Skin epidermis (tissue), 12 donors: ENCODE measurements around the gene ZACN.
"Not testable (repeated sequence)": the region's sequence is repeated elsewhere in the genome, so short reads cannot be mapped to it uniquely, and the experiment has no call there.

ENCODE experiments used
- H3K27ac ChIP-seq, 21 experiments: fragments of 200-600 bp; sonication (generic) in 11 of 21; one replicate each; pipeline ENCODE4 v1.5.0; 2020; ENCODE audit warnings: mild to moderate bottlenecking in 3 of 21, inconsistent platforms in 2 of 21, moderate library complexity in 2 of 21
- H3K4me3 ChIP-seq, 7 experiments: fragments of 200-600 bp; sonication (generic) in 2 of 7; one replicate each; pipeline ENCODE4 v1.5.0; 2020; ENCODE audit warnings: inconsistent platforms in 2 of 7, mild to moderate bottlenecking in 2 of 7, moderate library complexity in 1 of 7

The ZACN gene

DNA sequence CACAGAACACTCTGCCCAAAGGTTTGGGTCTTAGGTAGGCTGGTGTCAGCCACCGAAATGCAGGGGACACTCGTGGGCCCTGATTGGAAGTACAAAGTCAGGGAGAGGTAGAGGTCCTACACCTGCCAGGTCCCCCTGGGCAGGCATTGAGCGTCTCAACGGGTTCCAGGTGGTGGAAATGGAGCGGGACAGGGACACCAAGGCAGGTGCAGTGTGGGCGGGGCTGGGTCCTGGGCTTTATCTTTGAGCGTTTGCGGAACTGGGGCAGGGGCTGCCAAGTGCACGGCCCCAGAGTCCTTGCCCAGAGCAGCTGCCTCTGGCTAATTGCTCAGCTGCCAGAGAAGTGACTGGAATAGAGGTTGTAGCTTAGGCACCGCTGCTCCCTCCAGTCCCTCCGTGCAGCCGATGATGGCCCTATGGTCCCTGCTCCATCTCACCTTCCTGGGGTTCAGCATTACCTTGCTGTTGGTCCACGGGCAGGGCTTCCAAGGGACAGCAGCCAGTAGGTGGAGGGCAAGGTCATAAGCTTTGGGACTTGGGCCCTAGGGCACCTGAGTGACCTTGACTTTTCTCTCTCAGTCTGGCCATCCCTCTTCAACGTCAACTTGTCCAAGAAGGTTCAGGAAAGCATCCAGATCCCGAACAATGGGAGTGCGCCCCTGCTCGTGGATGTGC, at the start of gene ZACN:
ZACN (plus strand) TSS at position 323 of the 675 bp plus-strand sequence; CDS start at position 406, 83 bp downstream.
- no peak within 1 kb of the TSS for H3K27ac ChIP-seq
- no peak within 1 kb of the TSS for H3K4me3 ChIP-seq

GRCh38 chr17:76032073-76032779, 46.8 kb upstream of the ZACN start:
- H3K27ac ChIP-seq: no peak overlapping the region

DNA sequence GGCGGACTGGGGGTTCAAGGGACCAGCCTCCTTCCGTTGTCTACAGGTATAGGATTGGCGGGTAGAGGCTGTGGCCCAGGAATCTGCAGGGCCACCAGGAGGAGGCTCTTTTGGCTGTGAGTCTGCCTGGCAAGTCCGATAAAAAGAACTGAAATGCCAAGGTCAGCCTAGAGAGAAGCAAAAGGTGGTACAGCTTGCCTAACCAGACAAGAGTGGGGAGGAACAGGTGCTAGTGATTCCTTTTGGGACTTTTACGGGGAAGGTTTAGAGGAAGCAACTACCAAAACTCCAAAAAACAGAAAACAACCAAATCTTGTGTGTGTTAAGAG, 46.2 kb upstream of the ZACN start:
- no peak overlapping the region for H3K27ac ChIP-seq
- no peak overlapping the region for H3K4me3 ChIP-seq

More at GRCh38 chr17:76032073-76032779, 46.8 kb upstream of the ZACN start:
- H3K4me3 ChIP-seq: no peak overlapping the region

DNA sequence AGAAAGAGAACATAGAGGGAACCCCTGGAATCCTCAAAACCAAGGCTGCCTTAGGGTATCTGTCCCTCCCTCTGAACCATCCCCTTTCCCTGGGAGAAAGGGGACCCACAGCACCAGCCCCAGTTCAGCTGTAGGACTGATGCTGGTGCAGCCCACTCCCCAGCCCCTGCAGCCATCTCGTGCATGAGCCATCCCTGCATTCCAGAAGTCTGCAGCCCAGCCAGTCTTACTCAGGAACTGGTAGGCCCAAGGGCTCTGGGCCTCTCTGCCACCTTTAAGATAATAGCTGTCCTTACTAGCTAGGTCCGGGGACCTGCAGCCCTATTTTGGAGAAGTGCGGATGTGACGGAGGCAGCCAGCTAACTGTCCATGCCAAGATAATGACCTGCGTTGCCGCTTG, 45.8 kb upstream of the ZACN start:
- Histone ChIP-seq H3K4me3 (no peak overlapping the region), H3K27ac (no peak overlapping the region)

DNA sequence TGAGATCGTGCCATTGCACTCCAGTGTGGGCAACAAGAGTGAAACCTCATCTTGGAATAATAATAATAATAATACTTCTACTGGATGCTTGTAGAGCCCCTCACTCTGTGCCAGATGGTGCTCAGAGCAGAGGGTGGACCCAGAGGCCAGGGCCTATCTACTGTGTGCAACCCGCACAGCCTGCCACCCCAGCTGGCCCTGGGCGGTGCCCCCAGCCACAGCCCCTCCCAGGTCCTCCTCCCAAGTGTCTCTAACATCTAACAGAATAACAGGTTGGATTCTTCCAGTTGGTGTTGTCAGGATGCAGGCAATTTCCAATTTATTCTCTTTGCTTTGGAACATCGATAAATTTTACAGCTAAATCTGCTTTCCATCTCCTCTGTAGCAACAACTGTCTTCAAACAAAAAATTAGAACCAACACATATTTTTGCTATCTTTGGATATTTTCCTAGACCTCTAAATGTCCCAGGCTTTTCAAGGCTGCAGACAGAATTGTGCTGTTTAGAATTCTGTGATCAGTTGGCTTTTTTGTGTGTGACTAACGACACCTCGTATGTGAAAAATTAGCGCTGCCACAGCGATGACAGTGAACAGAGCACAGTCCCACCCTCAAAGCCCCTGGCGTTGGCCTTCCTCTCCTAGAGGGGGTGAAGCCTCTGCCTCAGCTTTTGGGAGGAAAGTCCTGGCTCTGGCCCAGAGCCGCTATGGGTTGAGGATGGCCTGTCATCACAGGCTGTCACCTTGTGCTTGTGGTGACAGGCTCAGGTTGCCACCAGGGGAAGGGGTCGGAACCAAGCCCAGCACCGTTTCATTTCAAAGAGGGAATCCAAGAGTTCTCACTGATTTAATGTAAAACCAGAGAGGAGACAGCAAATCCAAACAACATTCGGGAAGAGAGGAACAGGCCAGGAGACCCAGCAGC, 44.3 kb upstream of the ZACN start:
- no peak overlapping the region for H3K4me3 ChIP-seq
- H3K27ac ChIP-seq: no peak overlapping the region

- no peak overlapping the region for H3K27ac ChIP-seq
- H3K4me3 ChIP-seq: no peak overlapping the region
Measured at GRCh38 chr17:76036497-76037261, 42.3 kb upstream of the ZACN start.

GRCh38 chr17:76038050-76038449, 40.9 kb upstream of the ZACN start:
- no peak overlapping the region for H3K27ac ChIP-seq

DNA sequence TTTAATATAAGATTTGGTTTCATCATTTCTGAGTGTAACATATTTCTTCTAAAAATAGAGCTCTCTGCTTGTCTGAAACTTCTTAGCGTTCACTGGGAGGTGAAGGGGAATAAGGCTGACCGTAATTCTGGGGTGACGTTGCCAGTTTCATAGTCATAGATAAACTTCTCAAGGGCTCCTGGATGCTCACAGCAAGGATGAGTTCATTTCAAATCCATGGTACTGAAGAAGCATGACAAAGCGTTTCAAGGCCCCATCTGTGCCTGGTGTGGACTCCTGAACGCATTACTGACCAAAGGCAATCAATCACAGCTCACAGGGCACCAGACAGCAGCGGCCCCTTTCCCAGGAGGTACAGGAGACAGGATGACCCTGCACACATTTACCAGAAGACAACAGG, 39.9 kb upstream of the ZACN start:
- no peak overlapping the region for H3K27ac ChIP-seq
- H3K4me3 ChIP-seq: no peak overlapping the region

More at GRCh38 chr17:76038050-76038449, 40.9 kb upstream of the ZACN start:
- no peak overlapping the region for H3K4me3 ChIP-seq

DNA sequence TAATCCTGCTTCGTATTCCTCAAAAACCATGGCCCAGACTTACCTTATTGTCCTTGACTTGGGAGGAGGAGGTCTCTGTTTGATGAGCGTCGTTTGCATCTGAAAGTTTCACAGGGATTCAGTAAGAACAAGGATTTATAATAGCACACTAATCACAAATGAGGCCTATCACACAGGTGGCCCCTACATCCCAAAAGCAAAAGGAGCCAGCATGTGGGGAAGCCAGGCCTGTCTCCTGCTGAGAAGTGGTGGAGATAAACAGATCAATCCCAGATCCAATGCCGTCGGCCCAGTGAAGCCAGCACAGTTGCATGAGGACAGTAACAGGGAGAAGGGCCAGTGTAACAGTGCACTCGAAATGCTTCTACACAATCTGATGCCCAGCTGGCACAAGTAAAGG, 38.6 kb upstream of the ZACN start:
- Histone ChIP-seq H3K27ac (no peak overlapping the region), H3K4me3 (no peak overlapping the region)

- not testable (repeated sequence) for H3K4me3 ChIP-seq
Measured at GRCh38 chr17:76042868-76043267, 36.1 kb upstream of the ZACN start.

DNA sequence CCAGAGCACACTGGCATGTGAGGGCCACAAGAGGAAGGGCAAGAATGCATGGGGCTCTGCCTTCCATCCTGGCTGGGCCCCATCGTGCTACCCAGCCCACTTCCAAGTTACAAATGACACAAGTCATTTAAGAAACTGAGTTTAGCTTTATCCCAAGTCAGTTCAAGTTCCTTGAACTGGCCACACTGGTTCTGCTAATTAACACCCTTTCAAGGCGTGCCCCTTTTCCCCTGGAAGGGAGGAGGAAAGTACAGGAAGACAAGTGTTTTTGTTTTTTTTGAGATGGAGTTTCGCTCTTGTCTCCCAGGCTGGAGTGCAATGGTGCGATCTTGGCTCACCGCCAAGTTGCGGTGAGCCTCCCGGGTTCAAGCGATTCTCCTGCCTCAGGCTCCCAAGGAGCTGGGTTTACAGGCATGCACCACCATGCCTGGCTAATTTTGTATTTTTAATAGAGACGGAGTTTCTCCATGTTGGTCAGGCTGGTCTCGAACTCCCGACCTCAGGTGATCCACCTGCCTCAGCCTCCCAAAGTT, 34.4 kb upstream of the ZACN start:
- peak overlapping the region in 10 of 21 experiments; percentile 16 to 69 (median 48) for H3K27ac ChIP-seq
- not testable (repeated sequence) for H3K4me3 ChIP-seq

More at GRCh38 chr17:76042868-76043267, 36.1 kb upstream of the ZACN start:
- peak overlapping the region in 1 of 21 experiments; percentile 69 for H3K27ac ChIP-seq

DNA sequence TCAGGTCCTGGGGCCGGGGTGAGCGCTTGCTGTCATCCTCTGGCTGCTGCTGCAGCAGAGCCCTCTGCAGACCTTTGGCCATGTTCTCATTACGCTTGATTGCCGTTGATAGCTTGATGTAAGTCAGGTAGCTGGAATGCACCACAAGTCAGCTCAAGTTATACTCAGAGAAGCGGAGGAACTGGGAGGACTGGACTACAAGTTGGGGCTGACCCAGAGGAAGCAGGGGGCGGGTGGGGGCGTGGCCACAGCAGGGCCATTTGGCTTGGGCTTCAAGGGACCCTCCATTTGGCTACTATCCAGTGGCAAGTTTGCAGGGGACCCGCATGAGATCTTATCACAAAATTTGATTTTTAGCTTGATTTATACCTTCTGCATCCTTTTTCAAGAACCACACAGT, 32.9 kb upstream of the ZACN start:
- Histone ChIP-seq H3K27ac (peak overlapping the region in 1 of 21 experiments; percentile 3), H3K4me3 (no peak overlapping the region)

- Histone ChIP-seq H3K27ac (no peak overlapping the region), H3K4me3 (no peak overlapping the region)
Measured at GRCh38 chr17:76048025-76048605, 30.9 kb upstream of the ZACN start.

DNA sequence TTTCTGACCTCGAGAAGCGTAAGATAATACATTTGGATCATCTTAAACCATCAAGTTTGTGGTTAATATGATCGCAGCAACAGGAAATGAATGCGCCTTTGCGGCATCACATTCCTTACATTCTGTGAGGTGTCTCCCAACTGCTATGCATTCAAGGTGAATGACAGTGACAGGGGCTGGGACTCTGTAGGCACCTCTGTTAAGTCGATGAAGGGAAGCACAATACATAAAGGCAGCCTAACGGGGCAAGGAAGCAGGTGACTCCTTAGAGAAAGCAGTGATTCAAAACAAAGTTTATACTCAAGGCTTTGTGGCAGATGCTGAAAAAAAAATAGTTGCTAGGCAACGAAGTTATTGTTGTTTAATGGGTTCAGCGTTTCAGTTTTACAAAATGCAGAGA, 30.3 kb upstream of the ZACN start:
- no peak overlapping the region for H3K4me3 ChIP-seq
- H3K27ac ChIP-seq: no peak overlapping the region

DNA sequence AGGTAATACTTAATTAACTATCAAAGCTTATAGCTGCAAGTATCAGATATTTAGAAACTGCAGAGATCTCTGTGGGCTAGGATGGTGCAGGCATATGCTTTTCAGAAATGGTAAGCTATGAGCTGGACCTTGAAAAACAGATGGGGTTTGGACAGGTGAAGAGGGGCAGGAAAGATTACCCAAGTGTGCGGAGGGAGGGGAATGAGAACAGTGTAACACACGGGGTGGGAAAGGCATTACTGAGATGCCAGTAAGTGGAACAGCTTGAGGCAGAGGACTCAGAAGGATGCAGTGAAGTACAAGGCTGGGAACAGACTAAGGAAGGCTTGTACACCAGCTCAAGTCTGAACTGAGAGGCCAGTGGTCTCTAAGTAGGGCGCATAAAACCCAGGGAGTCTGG, 29.7 kb upstream of the ZACN start:
- H3K4me3 ChIP-seq: no peak overlapping the region
- no peak overlapping the region for H3K27ac ChIP-seq

DNA sequence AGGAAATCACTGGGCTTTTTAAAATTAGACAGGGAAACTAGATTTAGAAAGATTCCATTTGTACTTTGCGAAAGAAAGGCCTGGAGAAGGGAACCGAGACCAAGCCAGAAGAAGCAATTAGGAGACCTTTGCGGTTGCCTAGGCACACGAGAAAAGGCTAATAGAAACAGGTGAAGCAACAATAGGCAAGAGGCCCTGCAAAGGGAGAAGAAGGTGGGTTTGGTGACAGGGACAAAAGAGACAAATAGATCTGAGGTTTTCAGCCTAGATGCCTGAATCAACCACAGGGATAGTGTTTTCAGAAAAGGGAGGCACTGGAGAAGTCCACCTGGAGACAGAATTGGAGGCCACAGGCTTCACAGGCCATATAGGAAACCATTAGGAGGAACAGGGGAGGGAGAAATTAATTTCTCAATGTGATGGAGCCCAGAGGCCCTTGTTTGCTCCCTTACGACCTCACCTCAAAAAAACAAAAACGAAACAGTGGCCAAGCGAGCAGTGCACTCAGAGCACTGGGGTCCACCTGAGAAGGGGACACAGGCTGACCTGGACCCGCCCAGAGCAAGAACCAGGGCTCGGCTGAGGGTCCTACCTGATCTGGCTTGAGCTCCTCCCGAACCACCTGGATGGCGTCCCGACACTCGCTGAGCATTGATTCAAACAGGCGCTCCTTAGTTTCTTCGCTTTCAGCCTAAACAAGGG, 29.0 kb upstream of the ZACN start:
- no peak overlapping the region for H3K4me3 ChIP-seq
- peak overlapping the region in 4 of 21 experiments; percentile 5 to 42 (median 26) for H3K27ac ChIP-seq

DNA sequence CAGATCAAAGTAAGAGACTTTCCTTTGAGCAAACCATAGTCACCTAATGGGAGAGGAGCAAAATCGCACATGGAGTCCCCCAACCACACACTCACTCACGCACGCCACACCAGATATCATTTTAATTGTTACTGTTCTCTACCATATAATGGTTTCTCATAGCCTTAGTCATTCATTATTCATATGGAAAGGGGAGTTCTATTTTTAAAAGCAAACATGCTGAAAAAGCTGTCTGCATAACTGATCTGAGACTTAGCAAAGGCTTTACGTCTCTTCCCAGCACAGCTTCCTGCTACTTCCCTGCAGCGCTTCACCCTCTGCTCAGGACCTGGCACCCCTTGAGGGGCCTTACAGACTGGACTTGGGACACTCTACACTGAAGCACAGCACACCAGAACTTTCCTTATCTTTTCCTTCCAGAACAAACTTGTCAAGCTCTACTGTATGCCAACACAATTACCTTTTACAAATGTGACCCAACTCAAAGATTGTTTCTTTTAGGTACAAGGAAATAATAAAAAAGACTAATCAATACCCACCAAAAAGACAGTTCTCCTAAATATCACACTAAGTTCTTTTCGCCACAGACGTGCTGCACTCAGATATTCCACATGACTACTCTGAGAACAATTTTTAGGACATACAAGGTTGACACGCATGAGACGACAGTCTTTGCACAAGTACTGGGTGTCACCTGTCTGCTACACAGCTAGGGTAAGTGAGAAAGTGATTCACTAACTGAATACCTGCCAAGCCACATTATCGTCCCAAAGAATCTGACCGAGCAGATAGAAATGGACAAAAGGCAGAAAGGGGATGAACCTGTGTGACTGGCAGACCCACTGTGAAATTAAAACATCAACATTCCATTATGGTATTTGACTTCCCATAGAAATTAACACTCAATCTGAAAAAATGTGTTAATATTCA, 28.2 kb upstream of the ZACN start:
- peak overlapping the region in 12 of 21 experiments; percentile 5 to 67 (median 29) for H3K27ac ChIP-seq

More for the DNA sequence above, 28.2 kb upstream of the ZACN start:
- H3K4me3 ChIP-seq: no peak overlapping the region
